GM19025 (cell line): ENCODE results near the gene ACO2.
A peak's percentile ranks its signal among the peaks of the same experiment; 100 is the strongest.
"Not testable (repeated sequence)": the region's sequence is repeated elsewhere in the genome, so short reads cannot be mapped to it uniquely, and the experiment has no call there.

Source experiments
- ATAC-seq: cut with Tn5 transposase; IDR thresholded peaks from one replicate; pipeline ENCODE4 v1.9.1; 2021; ENCODE audit warnings: mild to moderate bottlenecking, low read depth, moderate library complexity; ENCODE audit not compliant: unreplicated experiment

ACO2 gene

GRCh38 chr22:41468381-41469217 is at the start of gene ACO2, which contains the start of gene PHF5A:
Gene ACO2, plus strand, starts transcription at chr22:41469117. Its CDS starts 30 bp downstream, at chr22:41469147.
Gene PHF5A, minus strand, starts transcription at chr22:41468692. Its CDS starts 39 bp downstream, at chr22:41468653.
- peak; percentile 86 for ATAC-seq

- no peak for ATAC-seq
Observed at GRCh38 chr22:41425660-41426365, 43.1 kb upstream of the ACO2 start.

GRCh38 chr22:41429232-41429950 is 39.5 kb upstream of the ACO2 start:
- no peak for ATAC-seq

GRCh38 chr22:41429951-41430332 is 39.0 kb upstream of the ACO2 start:
- ATAC-seq = no peak

- ATAC-seq = no peak
Observed at GRCh38 chr22:41431656-41432055, 37.3 kb upstream of the ACO2 start.

GRCh38 chr22:41433480-41433879 is 35.4 kb upstream of the ACO2 start:
- ATAC-seq = not testable (repeated sequence)

- ATAC-seq = not testable (repeated sequence)
Observed at GRCh38 chr22:41434361-41435003, 34.4 kb upstream of the ACO2 start.

- no peak for ATAC-seq
Observed at GRCh38 chr22:41435560-41435959, 33.4 kb upstream of the ACO2 start.

GRCh38 chr22:41436322-41437113 is 32.4 kb upstream of the ACO2 start:
- no peak for ATAC-seq

GRCh38 chr22:41437198-41437597 is 31.7 kb upstream of the ACO2 start:
- ATAC-seq = no peak

- ATAC-seq = not testable (repeated sequence)
Observed at GRCh38 chr22:41440511-41440910, 28.4 kb upstream of the ACO2 start.

GRCh38 chr22:41442240-41442792 is 26.6 kb upstream of the ACO2 start:
- no peak for ATAC-seq

GRCh38 chr22:41444360-41445128 is 24.4 kb upstream of the ACO2 start:
- peak; percentile 42 for ATAC-seq

- ATAC-seq = no peak
Observed at GRCh38 chr22:41445129-41446056, 23.5 kb upstream of the ACO2 start.

GRCh38 chr22:41446057-41446501 is 22.8 kb upstream of the ACO2 start:
- ATAC-seq = no peak

- no peak for ATAC-seq
Observed at GRCh38 chr22:41446639-41447434, 22.1 kb upstream of the ACO2 start, which contains the start of gene TOB2. Gene TOB2, minus strand, starts transcription at chr22:41446801. Its CDS starts 9,456 bp downstream, at chr22:41437345.
